Measurements from ENCODE around the gene TTC24. TPM values are rescaled to one million over a fixed set of nuclear protein-coding genes. Genes with fewer than 3 reads are reported as not detected.

TTC24 gene
- total RNA-seq, 1 donor from 2014 or later: not detected

DNA sequence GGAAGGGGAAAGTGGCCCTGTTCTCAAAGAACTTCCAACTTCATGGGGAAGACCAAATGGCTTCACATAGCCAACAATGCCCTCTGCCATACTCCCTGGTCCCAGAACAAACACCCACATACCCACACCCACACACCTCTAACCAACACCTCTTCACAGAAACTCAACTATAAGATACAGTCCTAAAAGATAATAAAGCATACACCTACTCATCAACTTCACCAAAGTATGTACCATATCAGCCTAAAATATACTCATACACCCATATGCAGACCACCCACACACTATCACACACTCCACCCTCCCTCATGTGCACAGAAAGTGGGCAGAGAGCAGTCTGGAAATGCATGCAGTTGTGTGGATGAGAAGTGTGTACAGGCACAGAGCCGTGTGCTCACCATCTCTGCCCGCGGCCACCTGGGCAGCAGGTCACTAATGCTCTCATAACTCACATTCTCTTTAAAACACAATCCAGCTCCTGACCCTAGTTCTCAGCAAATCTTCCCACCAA, 34.9 kb upstream of the TTC24 start:
- no peak for DNase-seq (ENCODE audit: low spot score)
- TF ChIP-seq, protein P1, sequence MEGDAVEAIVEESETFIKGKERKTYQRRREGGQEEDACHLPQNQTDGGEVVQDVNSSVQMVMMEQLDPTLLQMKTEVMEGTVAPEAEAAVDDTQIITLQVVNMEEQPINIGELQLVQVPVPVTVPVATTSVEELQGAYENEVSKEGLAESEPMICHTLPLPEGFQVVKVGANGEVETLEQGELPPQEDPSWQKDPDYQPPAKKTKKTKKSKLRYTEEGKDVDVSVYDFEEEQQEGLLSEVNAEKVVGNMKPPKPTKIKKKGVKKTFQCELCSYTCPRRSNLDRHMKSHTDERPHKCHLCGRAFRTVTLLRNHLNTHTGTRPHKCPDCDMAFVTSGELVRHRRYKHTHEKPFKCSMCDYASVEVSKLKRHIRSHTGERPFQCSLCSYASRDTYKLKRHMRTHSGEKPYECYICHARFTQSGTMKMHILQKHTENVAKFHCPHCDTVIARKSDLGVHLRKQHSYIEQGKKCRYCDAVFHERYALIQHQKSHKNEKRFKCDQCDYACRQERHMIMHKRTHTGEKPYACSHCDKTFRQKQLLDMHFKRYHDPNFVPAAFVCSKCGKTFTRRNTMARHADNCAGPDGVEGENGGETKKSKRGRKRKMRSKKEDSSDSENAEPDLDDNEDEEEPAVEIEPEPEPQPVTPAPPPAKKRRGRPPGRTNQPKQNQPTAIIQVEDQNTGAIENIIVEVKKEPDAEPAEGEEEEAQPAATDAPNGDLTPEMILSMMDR (IDR thresholded peaks at IDR 0.05): no peak
- Mint-ChIP-seq H3K9me3 (ENCODE audit: low read depth) (no peaks in the 10 kb centered on the region), H3K27ac (ENCODE audit: unreplicated experiment) (no peak overlapping the region), H3K36me3 (ENCODE audit: low read depth) (peaks cover 7% of the 10 kb centered on the region), H3K4me3 (ENCODE audit: unreplicated experiment) (no peak overlapping the region), H3K27me3 (ENCODE audit: low read depth) (no peaks in the 10 kb centered on the region), H3K4me1 (ENCODE audit: low read depth) (no peaks in the 10 kb centered on the region)

DNA sequence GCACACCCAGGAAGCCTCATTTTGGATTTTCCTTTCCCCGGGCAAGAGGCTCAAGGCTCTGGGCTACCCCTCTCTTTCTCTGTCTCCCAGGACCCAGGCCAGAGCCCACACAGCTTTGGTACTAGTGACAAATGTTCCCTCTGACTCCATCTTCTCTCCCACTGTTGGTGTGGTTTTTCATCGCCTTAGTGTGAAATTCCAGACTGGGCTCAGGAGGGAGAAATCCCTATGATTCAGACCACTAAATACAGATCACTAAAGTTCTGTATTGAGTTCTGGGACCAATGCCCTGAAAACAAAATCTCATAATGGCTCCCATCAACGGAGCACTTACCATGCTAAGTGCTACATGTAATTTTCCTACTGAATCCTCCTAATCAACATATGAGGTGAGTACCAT, 33.3 kb upstream of the TTC24 start:
- Mint-ChIP-seq H3K9me3 (ENCODE audit: low read depth) (no peaks in the 10 kb centered on the region), H3K27ac (ENCODE audit: unreplicated experiment) (no peak overlapping the region), H3K4me1 (ENCODE audit: low read depth) (no peaks in the 10 kb centered on the region), H3K36me3 (ENCODE audit: low read depth) (peaks cover 7% of the 10 kb centered on the region), H3K4me3 (ENCODE audit: unreplicated experiment) (no peak overlapping the region), H3K27me3 (ENCODE audit: low read depth) (no peaks in the 10 kb centered on the region)
- TF ChIP-seq, protein P1 (IDR thresholded peaks at IDR 0.05): no peak
- DNase-seq (ENCODE audit: low spot score): no peak

DNA sequence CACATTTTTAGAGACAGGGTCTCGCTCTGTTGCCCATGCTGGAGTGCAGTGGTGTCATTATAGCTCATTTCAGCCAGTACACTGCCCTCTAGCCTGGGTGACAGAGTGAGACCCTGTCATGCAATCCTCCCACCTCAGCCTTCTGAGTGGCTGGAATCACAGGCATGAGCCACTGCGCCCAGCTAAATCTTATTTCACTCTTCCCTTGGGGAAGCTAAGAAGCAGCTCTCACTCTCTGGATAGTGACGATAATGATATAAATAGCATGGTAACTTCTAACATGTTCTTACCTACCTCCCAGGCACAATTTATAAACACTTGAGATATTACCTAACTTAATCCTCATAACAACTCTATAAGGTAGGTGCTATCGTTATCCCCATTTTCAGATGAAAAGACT, 32.1 kb upstream of the TTC24 start:
- H3K27me3 Mint-ChIP-seq (ENCODE audit: low read depth): no peaks in the 10 kb centered on the region

DNA sequence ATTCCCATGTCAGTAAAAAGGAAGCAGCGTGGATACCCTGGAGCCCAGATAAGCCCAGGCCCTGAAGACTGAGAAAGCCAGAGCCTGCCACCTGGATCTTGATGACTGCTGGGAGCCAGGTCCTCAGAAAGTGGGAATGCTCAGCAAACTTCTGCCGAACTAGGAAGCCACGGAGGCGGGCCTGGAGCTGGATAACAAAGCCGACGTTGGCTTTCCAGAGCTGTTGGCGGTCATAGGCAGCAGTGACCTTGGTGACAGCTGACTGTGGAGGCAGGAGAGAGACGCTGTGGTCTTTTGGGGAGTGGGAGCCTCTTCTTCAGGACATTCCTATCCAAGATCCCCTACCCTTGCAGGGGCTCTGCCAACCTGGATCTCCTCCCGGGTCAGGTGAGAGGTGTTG, 31.5 kb upstream of the TTC24 start:
- no peak overlapping the region for H3K4me3 Mint-ChIP-seq (ENCODE audit: unreplicated experiment)
- TF ChIP-seq, protein P1 (IDR thresholded peaks at IDR 0.05): no peak
- H3K27me3 Mint-ChIP-seq (ENCODE audit: low read depth): no peaks in the 10 kb centered on the region
- H3K4me1 Mint-ChIP-seq (ENCODE audit: low read depth): no peaks in the 10 kb centered on the region
- no peaks in the 10 kb centered on the region for H3K9me3 Mint-ChIP-seq (ENCODE audit: low read depth)
- DNase-seq (ENCODE audit: low spot score): no peak
- H3K36me3 Mint-ChIP-seq (ENCODE audit: low read depth): peaks cover 4% of the 10 kb centered on the region
- no peak overlapping the region for H3K27ac Mint-ChIP-seq (ENCODE audit: unreplicated experiment)

More for the DNA sequence above, 32.1 kb upstream of the TTC24 start:
- TF ChIP-seq, protein P1 (IDR thresholded peaks at IDR 0.05): no peak
- DNase-seq (ENCODE audit: low spot score): no peak
- Mint-ChIP-seq H3K4me1 (ENCODE audit: low read depth) (no peaks in the 10 kb centered on the region), H3K27ac (ENCODE audit: unreplicated experiment) (no peak overlapping the region), H3K9me3 (ENCODE audit: low read depth) (no peaks in the 10 kb centered on the region), H3K4me3 (ENCODE audit: unreplicated experiment) (no peak overlapping the region), H3K36me3 (ENCODE audit: low read depth) (peaks cover 4% of the 10 kb centered on the region)

DNA sequence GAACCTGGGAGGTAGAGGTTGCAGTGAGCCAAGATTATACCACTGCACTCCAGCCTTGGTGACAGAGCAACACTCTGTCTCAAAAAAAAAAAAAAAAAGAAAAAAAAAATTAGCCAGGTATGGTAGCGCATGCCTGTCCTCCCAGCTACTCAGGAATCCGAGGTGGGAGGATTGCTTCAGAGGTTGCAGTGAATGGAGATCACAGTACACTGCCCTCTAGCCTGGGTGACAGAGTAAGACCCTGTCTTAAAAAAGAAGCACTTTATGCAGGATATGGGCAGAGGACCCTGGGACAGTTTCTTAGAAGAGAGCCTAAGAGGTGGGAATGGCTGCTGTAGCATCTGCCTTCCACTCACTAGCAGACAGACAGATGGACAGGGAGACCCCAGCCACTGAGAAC, 30.1 kb upstream of the TTC24 start:
- Mint-ChIP-seq H3K9me3 (ENCODE audit: low read depth) (no peaks in the 10 kb centered on the region), H3K36me3 (ENCODE audit: low read depth) (peaks cover 5% of the 10 kb centered on the region), H3K4me3 (ENCODE audit: unreplicated experiment) (no peak overlapping the region), H3K27ac (ENCODE audit: unreplicated experiment) (no peak overlapping the region), H3K4me1 (ENCODE audit: low read depth) (no peaks in the 10 kb centered on the region), H3K27me3 (ENCODE audit: low read depth) (no peaks in the 10 kb centered on the region)
- no peak for DNase-seq (ENCODE audit: low spot score)
- TF ChIP-seq, protein P1 (IDR thresholded peaks at IDR 0.05): no peak
